NB4 (cell line): ENCODE measurements around the gene TBL1XR1.

Source experiments
- MYC ChIP-seq: IDR thresholded peaks from 2 replicates; pipeline ENCODE4 v1.6.1; 2011; ENCODE audit warnings: low read depth, low read length
- POLR2A ChIP-seq: IDR thresholded peaks from 2 replicates; pipeline ENCODE4 v1.6.1; 2011; ENCODE audit warnings: mild to moderate bottlenecking; ENCODE audit not compliant: insufficient read length; ENCODE audit errors: extremely low read depth
- TF ChIP-seq, protein P1 (sequence below): IDR thresholded peaks from one replicate; pipeline ENCODE4 v1.5.1; 2012; ENCODE audit warnings: low read depth, low read length
- TF ChIP-seq, protein P2 (sequence below): IDR thresholded peaks from 2 replicates; pipeline ENCODE4 v1.6.1; 2011; ENCODE audit warnings: low read depth, low read length

DNA sequence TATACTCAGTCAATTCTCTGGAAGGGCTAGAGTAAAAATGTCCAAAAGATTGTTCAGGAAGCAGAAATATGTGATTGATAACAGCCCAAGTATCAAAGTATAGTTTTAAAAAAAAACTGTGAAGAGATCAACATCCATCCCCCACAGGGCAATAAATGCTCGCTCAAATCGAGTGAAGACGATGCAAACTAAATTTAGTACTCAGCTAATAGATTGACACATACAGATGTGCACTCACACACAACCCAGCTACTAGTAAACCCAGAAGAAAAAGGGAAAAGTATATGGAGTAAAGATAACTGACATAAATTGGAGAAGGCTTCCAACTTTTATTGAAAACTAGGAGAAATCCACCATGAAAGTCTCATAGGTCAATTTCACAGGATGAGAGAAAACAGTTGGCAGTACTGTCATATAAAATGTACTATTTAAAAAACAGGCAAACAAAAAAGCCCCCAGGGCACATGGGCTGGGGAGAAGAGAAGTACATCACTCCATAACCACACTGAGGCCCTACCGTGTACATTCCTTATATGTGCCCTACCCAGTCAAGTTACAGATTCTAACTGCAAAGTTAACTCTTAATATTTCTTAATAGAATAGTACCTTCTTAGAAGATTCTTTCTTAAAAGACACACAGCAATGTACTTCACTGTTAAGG lies 125.7 kb downstream of the TBL1XR1 start:
- TF ChIP-seq, protein P1, sequence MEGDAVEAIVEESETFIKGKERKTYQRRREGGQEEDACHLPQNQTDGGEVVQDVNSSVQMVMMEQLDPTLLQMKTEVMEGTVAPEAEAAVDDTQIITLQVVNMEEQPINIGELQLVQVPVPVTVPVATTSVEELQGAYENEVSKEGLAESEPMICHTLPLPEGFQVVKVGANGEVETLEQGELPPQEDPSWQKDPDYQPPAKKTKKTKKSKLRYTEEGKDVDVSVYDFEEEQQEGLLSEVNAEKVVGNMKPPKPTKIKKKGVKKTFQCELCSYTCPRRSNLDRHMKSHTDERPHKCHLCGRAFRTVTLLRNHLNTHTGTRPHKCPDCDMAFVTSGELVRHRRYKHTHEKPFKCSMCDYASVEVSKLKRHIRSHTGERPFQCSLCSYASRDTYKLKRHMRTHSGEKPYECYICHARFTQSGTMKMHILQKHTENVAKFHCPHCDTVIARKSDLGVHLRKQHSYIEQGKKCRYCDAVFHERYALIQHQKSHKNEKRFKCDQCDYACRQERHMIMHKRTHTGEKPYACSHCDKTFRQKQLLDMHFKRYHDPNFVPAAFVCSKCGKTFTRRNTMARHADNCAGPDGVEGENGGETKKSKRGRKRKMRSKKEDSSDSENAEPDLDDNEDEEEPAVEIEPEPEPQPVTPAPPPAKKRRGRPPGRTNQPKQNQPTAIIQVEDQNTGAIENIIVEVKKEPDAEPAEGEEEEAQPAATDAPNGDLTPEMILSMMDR: no peak
- TF ChIP-seq POLR2A: no peak
- TF ChIP-seq, protein P2, sequence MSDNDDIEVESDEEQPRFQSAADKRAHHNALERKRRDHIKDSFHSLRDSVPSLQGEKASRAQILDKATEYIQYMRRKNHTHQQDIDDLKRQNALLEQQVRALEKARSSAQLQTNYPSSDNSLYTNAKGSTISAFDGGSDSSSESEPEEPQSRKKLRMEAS: no peak
- no peak for TF ChIP-seq MYC
